GM21526 (cell line): ENCODE measurements around the gene HSP90AB1.

Experiments
- ATAC-seq: cut with Tn5 transposase; IDR thresholded peaks from one replicate; pipeline ENCODE4 v1.9.1; 2021; ENCODE audit warnings: moderate library complexity; ENCODE audit not compliant: unreplicated experiment, low FRiP score

HSP90AB1 gene

GRCh38 chr6:44302856-44303255 lies 56.0 kb downstream of the HSP90AB1 start:
- ATAC-seq: no peak
